Mammary microvascular endothelial cell (primary cell): ENCODE results near the gene DSG4. TPM values are rescaled to one million over a fixed set of nuclear protein-coding genes. Genes with fewer than 3 reads are reported as not detected.

Source experiments
- total RNA-seq: library from RNA; depleted of rRNA; stranded (reverse); fragments of >200 nt; gene quantifications from 2 replicates; pipeline ENCODE4 v1.2.3, GENCODE V29; 2015

Gene DSG4, protein sequence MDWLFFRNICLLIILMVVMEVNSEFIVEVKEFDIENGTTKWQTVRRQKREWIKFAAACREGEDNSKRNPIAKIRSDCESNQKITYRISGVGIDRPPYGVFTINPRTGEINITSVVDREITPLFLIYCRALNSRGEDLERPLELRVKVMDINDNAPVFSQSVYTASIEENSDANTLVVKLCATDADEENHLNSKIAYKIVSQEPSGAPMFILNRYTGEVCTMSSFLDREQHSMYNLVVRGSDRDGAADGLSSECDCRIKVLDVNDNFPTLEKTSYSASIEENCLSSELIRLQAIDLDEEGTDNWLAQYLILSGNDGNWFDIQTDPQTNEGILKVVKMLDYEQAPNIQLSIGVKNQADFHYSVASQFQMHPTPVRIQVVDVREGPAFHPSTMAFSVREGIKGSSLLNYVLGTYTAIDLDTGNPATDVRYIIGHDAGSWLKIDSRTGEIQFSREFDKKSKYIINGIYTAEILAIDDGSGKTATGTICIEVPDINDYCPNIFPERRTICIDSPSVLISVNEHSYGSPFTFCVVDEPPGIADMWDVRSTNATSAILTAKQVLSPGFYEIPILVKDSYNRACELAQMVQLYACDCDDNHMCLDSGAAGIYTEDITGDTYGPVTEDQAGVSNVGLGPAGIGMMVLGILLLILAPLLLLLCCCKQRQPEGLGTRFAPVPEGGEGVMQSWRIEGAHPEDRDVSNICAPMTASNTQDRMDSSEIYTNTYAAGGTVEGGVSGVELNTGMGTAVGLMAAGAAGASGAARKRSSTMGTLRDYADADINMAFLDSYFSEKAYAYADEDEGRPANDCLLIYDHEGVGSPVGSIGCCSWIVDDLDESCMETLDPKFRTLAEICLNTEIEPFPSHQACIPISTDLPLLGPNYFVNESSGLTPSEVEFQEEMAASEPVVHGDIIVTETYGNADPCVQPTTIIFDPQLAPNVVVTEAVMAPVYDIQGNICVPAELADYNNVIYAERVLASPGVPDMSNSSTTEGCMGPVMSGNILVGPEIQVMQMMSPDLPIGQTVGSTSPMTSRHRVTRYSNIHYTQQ
- total RNA-seq, result not detected in 2 replicates

DNA sequence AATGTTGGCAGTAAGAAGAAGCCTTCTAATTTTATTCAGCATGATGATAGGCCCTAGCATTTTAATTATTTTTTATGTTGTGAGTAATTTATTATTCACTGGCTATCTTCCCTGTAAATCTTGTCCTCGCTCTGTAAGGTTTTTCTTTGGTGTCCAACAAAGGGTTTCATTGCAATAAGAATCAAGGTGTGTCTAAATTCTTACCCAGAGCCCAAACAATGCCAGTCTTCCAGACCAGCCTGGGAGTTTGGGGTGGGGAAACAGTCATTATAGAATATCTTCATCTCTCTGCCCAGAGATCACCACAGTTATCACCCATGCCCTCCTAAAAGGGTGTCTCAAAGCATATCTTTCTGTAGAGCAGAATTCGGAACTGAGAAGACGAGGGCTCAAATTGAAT lies at the start of gene DSG4:
Gene DSG4 (plus strand): TSS at position 301 of the 400 bp plus-strand sequence. CDS start 135 bp downstream, outside the sequence.

DNA sequence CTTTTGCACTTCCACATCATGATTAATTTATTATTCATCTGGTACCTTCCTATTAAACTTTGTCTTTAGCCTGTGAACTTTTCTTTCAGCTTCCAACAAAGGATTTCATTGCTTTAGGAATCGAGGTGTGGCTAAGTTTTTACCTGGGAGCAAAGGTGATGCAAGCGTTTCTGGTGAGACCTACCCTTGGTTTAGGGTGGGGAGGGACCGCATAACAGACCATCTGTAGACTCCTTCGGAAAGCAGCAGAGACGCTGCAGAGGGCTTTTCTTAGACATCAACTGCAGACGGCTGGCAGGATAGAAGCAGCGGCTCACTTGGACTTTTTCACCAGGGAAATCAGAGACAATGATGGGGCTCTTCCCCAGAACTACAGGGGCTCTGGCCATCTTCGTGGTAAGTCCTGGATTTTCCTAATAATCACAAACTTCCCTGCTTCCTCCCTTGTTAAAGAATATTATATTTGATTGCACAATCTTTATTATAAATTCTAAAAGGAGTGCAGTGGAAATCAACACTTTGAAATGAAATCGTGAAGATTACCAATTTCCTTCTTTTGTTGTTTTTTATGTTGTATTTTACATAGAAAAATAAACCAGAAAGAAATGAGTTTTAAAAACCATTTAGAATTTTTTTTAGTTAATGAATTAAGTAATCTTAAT lies 71.1 kb downstream of the DSG4 start, which contains the start of gene DSG3:
Gene DSG3 (plus strand): TSS at position 212 of the 662 bp plus-strand sequence. CDS start 137 bp downstream, at position 349.

Other genes with a start within 250 kb of the DSG4 start
- not detected in 2 replicates for gene DSC1, start 213.9 kb upstream of the DSG4 start, total RNA-seq
- gene DSG1, start 58.6 kb upstream of the DSG4 start, total RNA-seq, result not detected in 2 replicates
- gene DSG3, start 71.0 kb downstream of the DSG4 start, total RNA-seq, result not detected in 2 replicates
- 1.3 and 3.1 TPM in 2 replicates for gene DSG2, start 121.4 kb downstream of the DSG4 start, total RNA-seq
- not detected in 2 replicates for gene TTR, start 215.1 kb downstream of the DSG4 start, total RNA-seq